GM18519 (cell line): Measurements from ENCODE around the gene SLC26A11.
"Not testable (repeated sequence)": the region's sequence is repeated elsewhere in the genome, so short reads cannot be mapped to it uniquely, and the experiment has no call there.

ENCODE experiments used
- ATAC-seq: cut with Tn5 transposase; IDR thresholded peaks from one replicate; pipeline ENCODE4 v1.9.1; 2021; ENCODE audit warnings: mild to moderate bottlenecking, moderate library complexity; ENCODE audit not compliant: unreplicated experiment, low FRiP score

The SLC26A11 gene

DNA sequence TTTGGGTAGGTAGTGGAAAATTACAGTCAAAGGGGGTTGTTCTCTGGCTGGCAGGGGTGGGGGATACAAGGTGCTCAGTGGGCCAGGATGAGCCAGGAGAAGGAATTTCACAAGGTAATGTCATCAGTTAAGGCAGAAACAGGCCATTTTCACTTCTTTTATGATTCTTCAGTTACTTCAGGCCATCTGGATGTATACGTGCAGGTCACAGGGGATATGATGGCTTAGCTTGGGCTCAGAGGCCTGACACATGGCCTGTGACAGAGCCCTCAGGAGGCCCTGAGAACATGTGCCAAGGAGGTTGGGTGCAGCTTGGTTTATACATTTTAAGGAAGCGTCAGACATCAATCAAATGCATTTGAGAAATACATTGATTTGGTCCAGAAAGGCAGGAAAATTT is 38.1 kb downstream of the SLC26A11 start:
- not testable (repeated sequence) for ATAC-seq

DNA sequence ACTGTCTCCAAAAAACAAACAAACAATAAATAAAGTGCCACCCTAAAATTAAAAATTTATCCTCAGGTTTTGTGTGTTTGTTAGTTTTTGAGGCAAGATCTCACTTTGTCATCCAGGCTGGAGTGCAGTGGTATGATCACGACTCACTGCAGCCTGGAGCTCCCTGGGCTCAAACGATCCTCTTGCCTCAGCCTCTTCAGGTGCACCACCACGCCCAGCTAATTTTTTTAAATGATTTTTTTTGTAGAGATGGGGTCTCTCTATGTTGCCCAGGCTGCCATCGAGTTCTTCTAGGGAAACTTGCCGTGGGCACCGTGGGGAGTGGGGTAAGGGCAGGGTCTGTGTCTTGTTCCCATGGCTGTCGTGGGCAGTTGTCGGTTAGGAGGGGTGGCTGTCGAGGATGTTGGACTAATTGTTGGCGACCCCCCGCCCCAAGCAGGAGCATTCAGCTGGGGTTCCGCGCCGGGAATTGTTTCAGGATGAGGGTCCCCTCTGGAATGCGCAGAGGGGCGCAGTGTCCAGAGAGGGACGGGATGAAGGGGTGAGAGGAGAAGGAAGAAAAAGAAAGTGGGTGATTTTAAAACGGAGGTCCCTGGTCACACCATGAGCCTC is 39.3 kb downstream of the SLC26A11 start:
- no peak for ATAC-seq

DNA sequence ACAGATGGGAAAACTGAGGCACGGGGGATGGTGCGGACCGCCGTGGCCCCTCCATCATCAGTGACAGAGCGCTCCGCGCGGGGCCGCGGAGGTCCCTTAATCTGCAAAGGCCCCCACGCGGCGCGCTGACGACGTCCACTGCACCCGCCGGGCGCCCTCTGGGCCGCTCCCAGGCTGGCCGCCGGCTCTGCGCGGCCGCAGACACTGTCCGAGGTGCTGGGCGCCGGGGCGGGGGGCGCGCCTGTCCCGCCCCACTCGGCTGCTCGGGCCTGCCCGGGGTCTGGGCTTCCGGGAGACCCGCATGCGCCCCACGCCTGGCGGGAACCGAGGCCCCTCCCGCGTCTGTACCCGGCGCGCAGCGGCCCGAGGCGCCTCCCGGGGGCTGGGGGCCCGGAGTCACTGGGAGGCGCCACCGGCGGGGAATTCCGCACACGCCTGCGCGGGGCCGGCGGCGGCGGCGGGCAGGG is 39.9 kb downstream of the SLC26A11 start:
- peak; percentile 33 for ATAC-seq

DNA sequence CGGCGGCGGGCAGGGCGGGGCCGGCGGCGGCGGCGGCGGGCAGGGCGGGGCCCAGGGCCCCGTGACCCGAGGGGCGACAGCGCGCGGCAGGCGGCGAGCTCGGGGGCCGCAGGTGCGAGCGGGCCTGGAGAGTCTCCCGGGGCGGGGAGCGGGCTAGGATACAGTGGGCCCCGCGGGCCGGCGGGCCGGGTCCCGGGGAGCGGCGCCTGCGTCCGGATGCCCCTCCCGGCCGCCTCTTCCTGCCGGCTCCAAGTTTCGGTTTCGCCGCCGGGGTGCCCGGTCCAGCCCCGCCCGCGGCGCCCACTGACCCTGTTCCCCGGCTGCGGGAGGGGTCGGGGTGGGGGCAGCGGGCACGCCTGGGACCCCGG is 40.5 kb downstream of the SLC26A11 start, which contains the start of gene RNF213:
RNF213 (plus strand) TSS at position 62 of the 368 bp plus-strand sequence. CDS start 2,830 bp downstream, outside the sequence.
- ATAC-seq: no peak

DNA sequence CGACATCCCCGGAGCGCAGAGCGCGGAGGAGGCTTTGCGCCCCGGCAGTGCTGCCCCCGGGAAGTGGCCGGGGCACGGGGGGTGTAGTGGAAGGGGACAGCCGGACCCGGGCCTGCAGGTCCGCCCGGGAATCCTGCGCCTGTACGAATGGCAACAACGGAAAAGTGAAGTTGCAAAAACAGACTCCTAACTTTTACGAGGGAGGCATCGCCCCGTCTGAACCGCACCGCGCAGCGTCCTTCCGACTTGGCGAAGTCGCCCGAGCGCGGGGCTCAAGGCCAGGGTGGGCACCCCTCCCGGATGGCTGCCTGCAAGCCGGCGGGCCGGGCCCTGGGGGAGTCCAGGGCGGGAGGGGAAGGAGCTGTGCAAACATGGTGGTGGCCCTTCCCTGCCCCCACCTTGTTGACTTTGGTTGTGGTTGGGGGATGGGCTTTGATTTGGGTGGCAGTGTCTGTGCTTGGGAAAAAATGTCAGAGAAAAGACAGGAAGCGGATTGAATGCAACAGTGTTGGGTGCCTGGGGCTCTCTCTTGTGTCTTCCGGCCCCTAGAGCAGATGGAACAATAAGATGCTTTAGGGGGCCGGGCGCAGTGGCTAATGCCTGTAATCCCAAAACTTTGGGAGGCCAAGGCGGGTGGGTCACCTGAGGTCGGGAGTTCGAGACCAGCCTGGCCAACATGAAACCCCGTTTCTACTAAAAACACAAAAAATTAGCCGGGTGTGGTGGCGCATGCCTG is 41.1 kb downstream of the SLC26A11 start:
- ATAC-seq: no peak

DNA sequence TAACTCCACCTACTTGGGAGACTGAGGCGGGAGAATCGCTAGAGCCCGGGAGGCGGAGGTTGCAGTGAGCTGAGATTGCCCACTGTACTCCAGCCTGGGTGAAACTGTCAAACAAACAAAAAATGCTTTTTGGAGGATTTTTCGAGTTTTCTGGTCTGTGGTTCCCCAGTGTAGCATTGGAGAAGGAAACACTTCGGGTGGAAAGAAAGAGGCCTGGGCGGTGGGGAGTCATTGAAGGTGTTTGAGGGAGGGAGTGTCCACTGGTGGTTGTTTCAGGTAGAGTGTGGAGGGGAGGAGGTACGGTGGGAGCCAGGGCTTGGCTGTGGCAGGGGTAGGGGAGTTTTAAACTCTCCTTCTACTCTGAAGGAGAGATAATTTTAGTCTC is 41.7 kb downstream of the SLC26A11 start:
- no peak for ATAC-seq

DNA sequence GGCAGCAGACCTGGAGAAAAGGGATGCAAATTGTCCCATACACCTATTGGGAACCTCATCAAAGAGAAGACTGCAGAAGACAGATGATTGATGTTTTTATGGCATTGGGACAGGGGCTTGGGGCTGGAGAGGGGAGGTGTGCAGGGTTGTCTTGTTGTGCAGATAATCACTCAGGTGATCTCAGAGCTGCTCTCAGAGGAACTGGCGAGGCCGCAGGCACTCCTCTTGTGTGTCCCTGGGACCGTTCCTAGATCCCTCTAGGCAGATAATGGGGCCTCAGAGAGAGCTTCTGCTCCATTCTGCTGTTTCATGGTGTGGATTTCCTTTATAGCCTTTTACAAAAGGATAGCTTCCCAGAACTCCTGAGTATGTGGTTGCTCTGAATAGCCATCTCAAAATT is 42.1 kb downstream of the SLC26A11 start:
- ATAC-seq: no peak

DNA sequence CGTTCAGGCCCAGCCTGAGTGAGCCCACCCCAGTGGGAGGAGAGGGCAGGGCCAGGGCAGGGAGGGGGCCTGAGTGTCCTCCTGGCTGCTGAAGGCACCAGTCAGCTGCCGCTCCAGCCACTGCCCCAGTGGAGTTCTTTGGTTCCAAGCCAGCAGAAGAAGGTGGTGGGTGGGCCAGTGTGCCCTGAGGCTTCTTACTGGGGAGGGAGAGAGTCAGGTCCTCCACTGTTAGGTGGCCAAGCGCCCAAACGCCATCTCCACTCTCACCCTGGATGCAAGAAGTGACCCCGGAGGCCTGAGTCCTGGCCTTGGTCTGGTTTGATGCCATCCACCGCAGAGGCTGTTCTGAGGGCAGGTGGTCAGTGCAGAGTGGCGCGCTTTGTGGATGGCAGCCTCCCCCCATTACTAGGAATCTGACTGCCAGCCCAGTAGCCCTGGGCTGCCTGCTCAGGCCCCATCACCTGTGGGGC is 42.6 kb downstream of the SLC26A11 start:
- no peak for ATAC-seq

DNA sequence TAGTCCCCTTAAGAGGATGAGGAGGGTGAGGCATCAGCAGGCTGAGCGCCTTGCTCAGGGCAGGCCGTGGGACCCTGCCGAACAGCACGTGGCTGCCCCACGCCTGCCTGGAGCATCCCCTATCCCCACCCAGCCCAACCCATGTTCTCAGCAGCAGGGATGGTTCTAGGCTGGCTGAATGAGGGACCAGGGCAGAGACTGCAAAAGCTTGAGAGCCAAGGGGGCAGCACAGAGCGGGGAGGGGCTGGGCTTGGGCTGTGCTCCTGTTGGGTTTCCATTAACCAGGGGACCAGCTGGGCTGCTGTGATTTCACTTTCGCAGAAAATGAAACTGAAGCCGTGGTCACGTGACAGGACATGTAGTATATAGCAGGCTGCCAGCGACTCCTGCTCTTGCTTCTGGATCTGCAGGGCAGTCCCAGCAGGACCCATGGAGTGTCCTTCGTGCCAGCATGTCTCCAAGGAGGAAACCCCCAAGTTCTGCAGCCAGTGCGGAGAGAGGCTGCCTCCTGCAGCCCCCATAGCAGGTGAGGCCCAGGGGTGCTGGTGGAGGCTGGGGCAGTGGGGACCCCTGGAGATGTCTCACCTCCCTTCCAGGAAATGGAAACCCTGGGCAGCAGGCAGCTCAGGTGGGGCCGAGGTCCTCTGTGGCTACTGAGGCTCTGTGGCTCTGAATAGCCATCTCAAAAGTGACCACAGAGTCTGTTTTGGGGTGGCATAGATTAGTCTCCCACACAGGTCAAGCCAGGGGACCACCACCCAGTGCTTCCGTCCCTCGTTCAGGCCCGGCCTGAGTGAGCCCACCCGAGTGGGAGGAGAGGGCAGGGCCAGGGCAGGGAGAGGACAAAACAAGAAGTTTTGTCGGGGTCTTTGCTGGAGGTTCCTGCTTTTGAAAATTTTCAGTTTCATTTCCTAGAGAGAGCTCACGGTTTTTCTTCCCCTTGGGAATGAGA is 43.3 kb downstream of the SLC26A11 start:
- ATAC-seq: no peak

DNA sequence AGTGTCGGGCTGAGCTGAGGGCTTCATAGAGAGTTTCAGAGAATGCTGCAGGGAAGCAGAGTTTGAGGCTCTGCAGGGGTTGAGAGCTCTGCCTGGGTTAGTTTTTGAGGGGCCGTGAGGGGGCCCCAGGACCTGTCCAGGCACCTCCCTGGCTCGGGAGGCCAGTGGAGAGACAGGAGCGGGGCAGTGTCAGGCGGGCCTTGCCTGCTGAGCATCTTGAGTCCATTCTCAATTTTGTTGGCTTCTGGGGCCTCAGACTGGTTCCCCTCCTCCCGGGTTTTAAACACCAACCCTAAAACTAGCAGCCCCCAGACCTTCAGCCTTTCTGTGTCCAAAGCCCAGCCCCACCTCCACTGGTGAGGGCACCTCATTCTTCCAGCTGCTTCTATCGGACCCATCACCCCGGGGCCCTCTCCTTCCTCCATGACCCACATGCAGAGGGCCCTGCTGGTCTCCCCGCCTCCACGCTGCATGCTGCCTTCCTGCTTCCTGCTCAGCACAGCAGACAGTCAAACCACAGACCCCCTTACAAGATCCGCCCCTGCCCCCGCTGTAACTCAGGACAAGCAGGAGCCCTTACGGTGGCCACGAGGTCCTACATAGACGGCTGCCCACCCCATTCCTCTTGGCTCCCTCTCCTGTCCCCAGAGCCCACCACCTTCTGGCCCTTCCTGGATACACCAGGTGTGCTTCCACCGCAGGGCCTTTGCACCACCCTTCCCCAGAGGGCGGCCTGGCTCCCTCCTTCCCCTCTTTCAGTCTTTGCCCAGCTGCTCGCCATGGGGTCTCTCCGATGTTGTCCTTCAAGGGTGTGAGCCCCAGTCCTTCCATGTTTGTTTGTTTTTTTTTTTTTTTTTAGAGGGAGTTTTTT is 44.2 kb downstream of the SLC26A11 start:
- no peak for ATAC-seq

DNA sequence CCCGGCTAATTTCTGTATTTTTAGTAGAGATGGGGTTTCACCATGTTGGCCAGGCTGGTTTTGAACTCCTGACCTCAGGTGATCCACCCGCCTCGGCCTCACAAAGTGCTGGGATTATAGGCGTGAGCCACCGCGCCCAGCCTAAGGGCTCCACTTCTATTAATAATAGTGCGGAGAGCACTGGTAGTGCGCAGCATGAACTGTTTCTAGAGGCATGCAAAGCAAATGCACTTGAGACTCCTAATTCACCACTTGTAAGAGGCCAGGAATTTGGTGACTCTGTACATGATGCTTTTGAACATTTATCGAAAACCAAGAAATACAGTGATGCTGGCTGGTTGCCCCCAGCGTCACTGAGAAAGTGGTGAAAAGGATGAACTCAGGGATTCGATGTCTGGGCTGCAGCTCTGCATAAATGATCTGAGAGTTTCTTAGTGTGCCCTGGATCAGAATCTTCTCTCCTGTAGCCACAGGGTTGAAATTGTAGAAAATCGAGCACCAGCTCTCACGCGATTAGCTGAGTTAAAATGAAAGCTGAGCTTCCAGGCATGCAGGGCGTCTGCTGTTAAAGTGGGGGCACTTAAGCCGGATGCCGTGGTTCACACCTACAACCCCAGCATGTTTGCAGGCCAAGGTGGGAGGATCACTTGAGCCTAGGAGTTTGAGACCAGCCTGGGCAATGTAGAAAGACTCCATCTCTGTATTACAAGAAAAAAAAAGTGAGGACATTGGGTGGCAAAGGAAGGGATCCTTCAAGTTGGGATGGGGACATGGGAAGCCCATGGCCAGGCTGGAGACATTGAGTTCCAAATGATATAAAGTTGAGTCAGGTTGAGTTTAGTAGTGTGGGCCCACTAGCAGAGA is 45.2 kb downstream of the SLC26A11 start:
- no peak for ATAC-seq

DNA sequence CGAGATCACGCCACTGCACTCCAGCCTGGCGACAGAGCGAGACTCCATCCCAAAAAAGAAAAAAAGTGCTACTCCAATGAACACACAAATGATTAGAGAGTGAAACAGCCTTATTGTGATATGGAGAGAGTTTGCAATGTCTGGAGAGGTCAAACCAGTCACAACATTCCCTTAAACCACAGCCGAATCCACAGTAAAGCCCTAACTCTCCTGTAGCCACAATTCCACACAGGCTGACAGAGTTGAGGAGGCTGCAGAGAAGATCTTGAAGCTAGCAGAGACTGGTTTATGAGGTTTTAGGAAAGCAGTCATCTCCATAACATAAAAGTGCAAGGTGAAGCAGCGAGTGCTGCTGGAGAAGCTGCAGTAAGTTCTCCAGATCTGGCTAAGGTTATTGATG is 47.2 kb downstream of the SLC26A11 start:
- no peak for ATAC-seq

DNA sequence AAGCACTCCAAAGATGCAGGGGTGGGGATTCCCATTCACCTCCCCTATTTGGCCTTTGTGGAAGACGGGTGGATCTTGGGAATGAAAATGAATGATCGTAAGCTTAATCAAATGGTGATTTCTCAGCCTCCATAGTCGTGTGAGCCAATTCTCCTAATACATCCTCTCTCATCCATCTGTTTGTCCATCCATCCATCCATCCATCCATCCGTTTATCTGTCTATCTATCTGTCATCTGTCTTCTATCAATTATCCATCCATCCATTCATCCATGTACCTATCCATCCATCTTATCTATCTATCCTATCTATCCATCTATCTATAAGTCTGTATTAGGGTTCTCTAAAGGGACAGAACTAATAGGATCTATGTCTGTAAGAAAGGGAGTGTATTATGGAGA is 48.2 kb downstream of the SLC26A11 start:
- no peak for ATAC-seq

DNA sequence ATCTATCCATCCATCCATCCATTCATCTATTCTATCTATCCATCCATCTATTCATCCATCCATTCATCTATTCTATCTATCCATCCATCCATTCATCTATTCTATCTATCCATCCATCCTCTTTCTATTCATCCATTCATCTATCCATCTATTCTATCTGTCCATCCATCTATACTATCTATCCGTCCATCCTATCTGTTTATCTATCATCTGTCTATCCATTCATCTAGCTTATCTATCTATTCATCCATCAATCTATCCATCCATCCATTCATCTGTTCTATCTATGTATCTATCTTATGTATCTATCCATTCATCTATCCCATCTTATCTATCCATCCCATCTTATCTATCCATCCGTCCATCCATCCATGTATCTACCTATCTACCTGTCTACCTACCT is 49.2 kb downstream of the SLC26A11 start:
- no peak for ATAC-seq

DNA sequence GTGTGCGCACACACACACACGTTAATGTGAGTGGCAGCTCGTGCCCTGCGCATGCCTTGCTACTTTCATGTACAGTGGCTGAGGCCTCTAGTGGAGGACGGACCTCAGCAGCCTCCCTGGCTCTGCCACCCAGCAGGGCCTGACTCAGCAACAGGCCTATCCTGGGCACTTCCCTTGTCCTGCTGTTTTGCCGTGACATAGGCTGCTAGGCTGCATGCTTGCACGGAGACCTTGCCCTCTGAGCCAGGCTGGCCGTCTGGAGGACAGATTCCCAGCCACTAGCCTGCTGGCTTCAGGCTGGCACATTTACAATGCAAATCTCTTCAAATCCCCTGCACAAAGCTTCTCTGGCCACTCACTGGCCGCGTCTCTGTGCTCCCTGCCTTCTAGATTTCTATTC is 49.9 kb downstream of the SLC26A11 start:
- no peak for ATAC-seq

DNA sequence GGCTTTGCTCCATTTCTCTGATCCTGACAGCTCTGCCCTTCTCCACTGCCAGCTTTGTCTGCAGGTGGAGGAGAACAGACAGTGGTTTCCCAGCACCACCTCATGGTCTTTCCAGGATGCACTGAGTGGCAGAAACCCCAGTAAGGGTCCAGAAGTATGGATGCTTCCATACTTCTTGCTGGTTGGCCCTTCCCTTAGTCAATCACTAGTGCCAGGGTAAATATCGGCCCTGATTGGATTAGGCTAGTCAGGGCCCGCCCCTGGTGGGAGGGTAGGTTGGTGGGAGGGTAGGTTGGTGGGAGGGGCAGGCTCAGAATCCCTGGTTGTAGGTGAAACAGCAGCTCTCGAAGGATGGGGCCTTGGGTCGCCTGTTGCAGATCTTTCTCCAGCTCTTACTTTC is 50.6 kb downstream of the SLC26A11 start:
- ATAC-seq: no peak

DNA sequence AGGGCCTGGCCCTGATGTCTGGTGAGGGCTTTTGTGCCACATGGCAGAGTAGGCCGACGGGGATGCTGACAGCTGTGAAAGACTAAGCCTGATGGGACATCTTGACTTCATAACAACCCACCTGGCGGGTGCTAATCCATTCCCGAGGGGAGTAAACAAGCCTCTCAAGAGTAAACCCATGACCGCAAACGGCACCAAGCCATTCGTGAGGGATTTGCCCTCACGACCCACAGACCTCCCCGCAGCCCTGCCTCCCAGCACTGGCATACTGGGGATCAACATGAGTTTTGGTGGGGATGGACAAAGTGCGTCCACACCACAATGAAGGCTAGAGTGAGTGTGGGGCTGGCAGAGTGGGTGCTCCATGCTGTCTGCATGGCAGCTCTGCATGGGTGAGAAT is 52.1 kb downstream of the SLC26A11 start:
- ATAC-seq: no peak

DNA sequence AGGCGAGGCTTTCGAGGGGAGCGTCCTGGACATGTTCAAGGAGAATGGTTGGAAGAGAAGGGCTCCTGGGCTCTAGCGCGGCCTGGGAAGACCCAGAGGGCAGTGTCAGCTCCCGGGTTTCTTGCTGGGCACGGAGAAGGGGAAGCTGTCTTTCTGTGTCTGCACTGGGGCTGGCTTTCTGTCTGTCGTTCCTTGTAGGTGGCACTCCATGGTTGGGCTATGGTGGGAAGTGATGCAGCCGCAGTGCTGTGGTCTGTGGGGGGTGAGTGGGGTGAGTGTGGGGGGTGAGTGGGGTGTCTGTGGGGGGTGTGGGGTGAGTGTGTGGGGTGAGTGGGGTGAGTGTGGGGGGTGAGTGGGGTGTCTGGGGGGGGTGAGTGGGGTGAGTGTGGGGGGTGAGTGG is 54.1 kb downstream of the SLC26A11 start:
- no peak for ATAC-seq

DNA sequence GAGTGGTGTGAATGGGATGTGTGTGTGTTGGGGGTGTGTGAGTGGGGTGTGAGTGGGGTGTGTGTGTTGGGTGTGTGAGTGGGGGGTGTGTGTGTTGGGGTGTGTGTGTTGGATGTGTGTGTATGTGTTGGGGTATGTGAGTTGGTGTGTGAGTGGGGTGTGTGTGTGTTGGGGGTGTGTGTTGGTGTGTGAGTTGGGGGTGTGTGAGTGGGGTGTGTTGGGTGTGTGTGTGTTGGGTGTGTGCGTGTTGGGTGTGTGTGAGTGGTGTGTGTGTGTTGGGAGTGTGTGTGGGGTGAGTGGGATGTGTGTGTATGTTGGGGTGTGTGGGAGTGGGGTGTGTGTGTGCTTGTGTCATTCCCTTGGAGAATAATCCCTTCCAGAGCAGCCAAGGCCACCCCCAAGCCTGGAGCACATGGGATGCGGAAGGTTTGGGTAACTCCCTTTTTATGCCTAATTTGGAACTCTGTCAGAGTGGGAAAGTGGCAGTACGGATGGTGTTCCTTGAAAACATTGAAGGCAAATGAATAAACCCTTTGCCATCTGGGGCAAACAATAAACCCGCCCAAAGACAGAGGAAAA is 54.7 kb downstream of the SLC26A11 start:
- ATAC-seq: no peak
